Measurements from ENCODE around the gene SLAMF6. TPM values are rescaled to one million over a fixed set of nuclear protein-coding genes. Genes with fewer than 3 reads are reported as not detected.

Gene SLAMF6
- total RNA-seq, 1 donor from 2014 or later: not detected

GRCh38 chr1:160459687-160460086 is 63.4 kb downstream of the SLAMF6 start:
- no peak for DNase-seq (ENCODE audit: low spot score in 2 of 2)
- no peaks in the 10 kb centered on the region for H3K9me3 ChIP-seq
- no peaks in the 10 kb centered on the region for H3K27me3 ChIP-seq
- no peaks in the 10 kb centered on the region for H3K36me3 ChIP-seq
- intact Hi-C loops (cut with DNase I): no loop called here
- no peak for TF ChIP-seq CTCF (IDR thresholded peaks at IDR 0.05)
- H3K4me1 ChIP-seq: no peaks in the 10 kb centered on the region
- H3K27ac ChIP-seq: no peak overlapping the region
- H3K4me3 ChIP-seq: no peak overlapping the region

- no peaks in the 10 kb centered on the region for H3K36me3 ChIP-seq
Measured at GRCh38 chr1:160459056-160459455, 64.0 kb downstream of the SLAMF6 start.

GRCh38 chr1:160455153-160455517 is 67.9 kb downstream of the SLAMF6 start:
- no peak for TF ChIP-seq CTCF (IDR thresholded peaks at IDR 0.05)
- intact Hi-C loops (cut with DNase I): no loop called here
- DNase-seq (ENCODE audit: low spot score in 2 of 2): no peak
- no peaks in the 10 kb centered on the region for H3K4me1 ChIP-seq
- no peak overlapping the region for H3K4me3 ChIP-seq
- H3K27ac ChIP-seq: no peak overlapping the region
- H3K27me3 ChIP-seq: no peaks in the 10 kb centered on the region
- H3K36me3 ChIP-seq: no peaks in the 10 kb centered on the region
- no peaks in the 10 kb centered on the region for H3K9me3 ChIP-seq

More at GRCh38 chr1:160459056-160459455, 64.0 kb downstream of the SLAMF6 start:
- H3K4me3 ChIP-seq: no peak overlapping the region
- no peak for TF ChIP-seq CTCF (IDR thresholded peaks at IDR 0.05)
- no peaks in the 10 kb centered on the region for H3K9me3 ChIP-seq
- intact Hi-C loops (cut with DNase I): no loop called here
- DNase-seq (ENCODE audit: low spot score in 2 of 2): no peak
- no peaks in the 10 kb centered on the region for H3K4me1 ChIP-seq
- H3K27me3 ChIP-seq: no peaks in the 10 kb centered on the region
- H3K27ac ChIP-seq: no peak overlapping the region

- no peak for DNase-seq (ENCODE audit: low spot score in 2 of 2)
- no peaks in the 10 kb centered on the region for H3K9me3 ChIP-seq
- intact Hi-C loops (cut with DNase I): no loop called here
- H3K27me3 ChIP-seq: no peaks in the 10 kb centered on the region
- no peak overlapping the region for H3K4me3 ChIP-seq
- H3K4me1 ChIP-seq: no peaks in the 10 kb centered on the region
- no peaks in the 10 kb centered on the region for H3K36me3 ChIP-seq
- no peak overlapping the region for H3K27ac ChIP-seq
- no peak for TF ChIP-seq CTCF (IDR thresholded peaks at IDR 0.05)
Measured at GRCh38 chr1:160454371-160455152, 68.5 kb downstream of the SLAMF6 start.

- Histone ChIP-seq H3K36me3 (no peaks in the 10 kb centered on the region), H3K4me3 (no peak overlapping the region), H3K4me1 (no peaks in the 10 kb centered on the region), H3K27ac (no peak overlapping the region), H3K27me3 (no peaks in the 10 kb centered on the region), H3K9me3 (no peaks in the 10 kb centered on the region)
- no peak for TF ChIP-seq CTCF (IDR thresholded peaks at IDR 0.05)
- intact Hi-C loops (cut with DNase I): no loop called here
- no peak for DNase-seq (ENCODE audit: low spot score in 2 of 2)
Measured at GRCh38 chr1:160453443-160453842, 69.6 kb downstream of the SLAMF6 start.

Data from ascending aorta (tissue), 2 donors.